CD14-positive monocyte (primary cell): ENCODE data around the gene PPP3CA. TPM values are rescaled to one million over a fixed set of nuclear protein-coding genes. Genes with fewer than 3 reads are reported as not detected.
A peak's percentile ranks its signal among the peaks of the same experiment; 100 is the strongest.

Experiments
- DNase-seq, 3 donors: peaks; one replicate each; pipeline ENCODE4 v3.0.0-alpha.2; 2011 to 2022
- H2AFZ ChIP-seq: 2 replicates; pipeline ENCODE4 v1.6.0; 2012; ENCODE audit warnings: mild to moderate bottlenecking, low read depth, low read length, inconsistent platforms; ENCODE audit not compliant: insufficient read depth, poor library complexity, severe bottlenecking
- H3K27ac ChIP-seq, 2 donors: 1 replicate in 1 of 2; 2 replicates in 1 of 2; pipeline ENCODE4 v1.5.1; 2012 to 2013; ENCODE audit warnings: low read length in 2 of 2, control low read depth in 1 of 2, inconsistent platforms in 1 of 2, low read depth in 1 of 2, mild to moderate bottlenecking in 1 of 2
- H3K27me3 ChIP-seq, 2 donors: one replicate each; pipeline versions ENCODE4 v1.6.0 to v1.6.1; 2011 to 2013; ENCODE audit warnings: low read length in 2 of 2; ENCODE audit not compliant: control insufficient read depth in 2 of 2, insufficient read depth in 2 of 2
- H3K36me3 ChIP-seq, 2 donors: replicated peaks in 1 of 2; 1 replicate in 1 of 2; 2 replicates in 1 of 2; pipeline versions ENCODE4 v1.5.1 to v1.6.1; 2012 to 2013; ENCODE audit warnings: low read length in 2 of 2, control low read depth in 1 of 2, inconsistent platforms in 1 of 2, mild to moderate bottlenecking in 1 of 2; ENCODE audit not compliant: insufficient read depth in 2 of 2, control insufficient read depth in 1 of 2
- H3K4me1 ChIP-seq, 2 donors: 1 replicate in 1 of 2; 2 replicates in 1 of 2; pipeline versions ENCODE4 v1.5.1 to v1.6.1; 2012 to 2013; ENCODE audit warnings: low read length in 2 of 2, control low read depth in 1 of 2, inconsistent platforms in 1 of 2, mild to moderate bottlenecking in 1 of 2, moderate library complexity in 1 of 2; ENCODE audit not compliant: insufficient read depth in 2 of 2, control insufficient read depth in 1 of 2
- H3K4me2 ChIP-seq: replicated peaks from 2 replicates; pipeline ENCODE3; 2012; ENCODE audit warnings: low read length, moderate library complexity, mild to moderate bottlenecking; ENCODE audit not compliant: poor library complexity, severe bottlenecking; ENCODE audit errors: extremely low read depth
- H3K4me3 ChIP-seq, 3 experiments: fragments of 200-600 bp in 1 of 3; sonication (generic) in 1 of 3; replicated peaks in 1 of 3; 1 replicate in 2 of 3; 2 replicates in 1 of 3; pipeline ENCODE4 v1.5.1; 2011 to 2013; ENCODE audit warnings: low read length in 3 of 3, mild to moderate bottlenecking in 3 of 3, control low read depth in 2 of 3, low read depth in 2 of 3, inconsistent platforms in 1 of 3, moderate library complexity in 1 of 3
- H3K79me2 ChIP-seq: 2 replicates; pipeline ENCODE4 v1.6.0; 2012; ENCODE audit warnings: mild to moderate bottlenecking, control low read depth, inconsistent platforms, low read length, moderate library complexity; ENCODE audit not compliant: insufficient read depth
- H3K9ac ChIP-seq: 2 replicates; pipeline ENCODE4 v1.6.0; 2017; ENCODE audit warnings: low read length, mild to moderate bottlenecking; ENCODE audit not compliant: insufficient read depth, poor library complexity, severe bottlenecking
- H3K9me3 ChIP-seq, 2 donors: replicated peaks in 1 of 2; 1 replicate in 1 of 2; 2 replicates in 1 of 2; pipeline versions ENCODE4 v1.5.1 to v1.6.1; 2012 to 2013; ENCODE audit warnings: low read length in 2 of 2, control low read depth in 1 of 2; ENCODE audit not compliant: control insufficient read depth in 1 of 2, insufficient read depth in 1 of 2
- H4K20me1 ChIP-seq: 2 replicates; pipeline ENCODE4 v1.6.0; 2012; ENCODE audit warnings: mild to moderate bottlenecking, low read length, control low read depth, moderate library complexity; ENCODE audit not compliant: insufficient read depth
- H3K27ac Mint-ChIP-seq, 7 donors: one replicate each; pipeline ENCODE4 v1.8.0; 2020; ENCODE audit warnings: mild to moderate bottlenecking in 7 of 7, mixed read lengths in 7 of 7, moderate library complexity in 6 of 7, inconsistent platforms in 2 of 7
- H3K27me3 Mint-ChIP-seq, 3 donors: one replicate each; pipeline ENCODE4 v1.8.0; 2021 to 2022; ENCODE audit warnings: low read depth in 3 of 3, mild to moderate bottlenecking in 3 of 3, mixed read lengths in 3 of 3, moderate library complexity in 3 of 3, inconsistent platforms in 1 of 3
- H3K36me3 Mint-ChIP-seq, 2 donors: one replicate each; pipeline ENCODE4 v1.8.0; 2020; ENCODE audit warnings: mixed read lengths in 2 of 2, inconsistent platforms in 1 of 2, mild to moderate bottlenecking in 1 of 2
- H3K4me1 Mint-ChIP-seq: one replicate; pipeline ENCODE4 v1.8.0; 2020; ENCODE audit warnings: mild to moderate bottlenecking, mixed read lengths
- H3K4me3 Mint-ChIP-seq, 2 donors: one replicate each; pipeline ENCODE4 v1.8.0; 2020; ENCODE audit warnings: mild to moderate bottlenecking in 2 of 2, mixed read lengths in 2 of 2, moderate library complexity in 1 of 2
- H3K9me3 Mint-ChIP-seq, 7 donors: one replicate each; pipeline ENCODE4 v1.8.0; 2020 to 2022; ENCODE audit warnings: mixed read lengths in 7 of 7, mild to moderate bottlenecking in 6 of 7, moderate library complexity in 6 of 7, inconsistent platforms in 2 of 7
- CTCF ChIP-seq: fragments of 200-600 bp; IDR thresholded peaks from one replicate; pipeline ENCODE4 v1.8.0; 2022; ENCODE audit warnings: antibody characterized with exemption, mild to moderate bottlenecking
- WGBS: methylation state at CpG from one replicate; pipeline ENCODE4 v1.1.5; 2013; ENCODE audit warnings: missing lambda C conversion rate; ENCODE audit not compliant: insufficient coverage; 5-methylcytosine and 5-hydroxymethylcytosine counted together
- intact Hi-C, 2 donors: fragments of 100-400 bp; cut with micrococcal nuclease; formaldehyde crosslinking; loops; one replicate each; pipeline versions ENCODE4 v1.15.0 to v1.15.1; 2023
- polyA plus RNA-seq, 3 donors: library from polyadenylated mRNA; depleted of rRNA in 1 of 3; unstranded in 2 of 3; stranded (reverse) in 1 of 3; fragments of 300-500 nt in 2 of 3; fragments of >200 nt in 1 of 3; fragmentation: Illumina TruSeq in 2 of 3; gene quantifications; 1 replicate in 2 of 3; 2 replicates in 1 of 3; pipeline ENCODE4 v1.2.3, GENCODE V29; 2012 to 2021

Gene PPP3CA
- polyA plus RNA-seq, 3 donors: 5.1 to 9.7 (median 8.9) TPM

GRCh38 chr4:101306764-101307615, 40.3 kb downstream of the PPP3CA start:
- intact Hi-C loops: no loop called here
- Mint-ChIP-seq H3K27ac (no peak overlapping the region), H3K27me3 (no peaks in the 10 kb centered on the region), H3K36me3 (peaks cover 0 to 3% of the 10 kb centered on the region in 2 donors), H3K4me1 (peaks cover 25% of the 10 kb centered on the region), H3K4me3 (no peak overlapping the region), H3K9me3 (no peaks in the 10 kb centered on the region)
- no peak for TF ChIP-seq CTCF
- no peak for DNase-seq
- no peaks in the 10 kb centered on the region for H3K36me3 ChIP-seq
- H4K20me1 ChIP-seq: peaks cover 99% of the 10 kb centered on the region
- peaks cover 92% of the 10 kb centered on the region for H3K79me2 ChIP-seq
- H3K4me3 ChIP-seq: no peak overlapping the region
- no peak overlapping the region for H2AFZ ChIP-seq
- no peak overlapping the region for H3K9ac ChIP-seq
- H3K27me3 ChIP-seq: no peaks in the 10 kb centered on the region
- WGBS: no CpG with 5 or more reads among the region's 4 CpGs
- no peaks in the 10 kb centered on the region for H3K9me3 ChIP-seq
- no peaks in the 10 kb centered on the region for H3K4me1 ChIP-seq
- no peak overlapping the region for H3K27ac ChIP-seq
- H3K4me2 ChIP-seq: no peak overlapping the region

- Histone ChIP-seq H3K4me1 (no peaks in the 10 kb centered on the region), H3K9me3 (no peaks in the 10 kb centered on the region), H3K79me2 (peaks cover 85% of the 10 kb centered on the region), H4K20me1 (peaks cover 93% of the 10 kb centered on the region), H3K27ac (no peak overlapping the region), H2AFZ (no peak overlapping the region), H3K36me3 (no peaks in the 10 kb centered on the region), H3K4me3 (no peak overlapping the region), H3K27me3 (no peaks in the 10 kb centered on the region), H3K4me2 (no peak overlapping the region), H3K9ac (no peak overlapping the region)
- no CpG with 5 or more reads among the region's 3 CpGs for WGBS
- intact Hi-C loops: no loop called here
- H3K4me3 Mint-ChIP-seq: no peak overlapping the region
- H3K9me3 Mint-ChIP-seq: no peaks in the 10 kb centered on the region
- no peak for DNase-seq
- H3K27ac Mint-ChIP-seq: peak overlapping the region in 2 of 7 donors; percentile 59 to 80
- peaks cover 25% of the 10 kb centered on the region for H3K4me1 Mint-ChIP-seq
- H3K36me3 Mint-ChIP-seq: peaks cover 0 to 3% of the 10 kb centered on the region in 2 donors
- TF ChIP-seq CTCF: no peak
- no peaks in the 10 kb centered on the region for H3K27me3 Mint-ChIP-seq
Observed at GRCh38 chr4:101306225-101306624, 41.1 kb downstream of the PPP3CA start.
